SK-N-SH (cell line): ENCODE measurements around the gene FMNL2. TPM values are rescaled to one million over a fixed set of nuclear protein-coding genes. Genes with fewer than 3 reads are reported as not detected.
A peak's percentile ranks its signal among the peaks of the same experiment; 100 is the strongest.

ENCODE experiments used
- CTCF ChIA-PET: fragments of 300-600, 350-600 bp; formaldehyde crosslinking; extraction: SDS; loops from one replicate; lab custom pipeline; 2021; lab: Yijun Ruan, JAX
- POLR2A ChIA-PET: fragments of 350-600 bp; sonication (Branson Sonifier 250); formaldehyde crosslinking; extraction: SDS; loops from one replicate; lab custom pipeline; 2020; ENCODE audit warnings: antibody characterized with exemption, inconsistent platforms; lab: Yijun Ruan, JAX
- DNase-seq: peaks from one replicate; pipeline ENCODE4 v3.0.0; 2012
- H2AFZ ChIP-seq: fragments of 200-600 bp; sonication (generic); 2 replicates; pipeline ENCODE4 v1.8.1; 2016; ENCODE audit warnings: antibody characterized with exemption, mild to moderate bottlenecking, low read depth
- H3F3A ChIP-seq: fragments of 200-600 bp; sonication (generic); replicated peaks from 2 replicates; pipeline ENCODE3; 2016; ENCODE audit warnings: antibody characterized with exemption, mild to moderate bottlenecking; ENCODE audit not compliant: insufficient read depth
- H3K27ac ChIP-seq, 2 experiments: fragments of 200-500 bp in 1 of 2; fragments of 200-600 bp in 1 of 2; sonication (Bioruptor generic) in 1 of 2; sonication (generic), shearing (Covaris generic) in 1 of 2; 2 replicates each; pipeline versions ENCODE4 v1.5.1 to v1.6.1; 2014 to 2016; ENCODE audit warnings: low read depth in 2 of 2, inconsistent platforms in 1 of 2, low read length in 1 of 2, mild to moderate bottlenecking in 1 of 2, mixed read lengths in 1 of 2
- H3K27me3 ChIP-seq: fragments of 200-600 bp; sonication (generic), shearing (Covaris generic); 2 replicates; pipeline ENCODE4 v1.6.1; 2016; ENCODE audit warnings: mixed run types; ENCODE audit not compliant: insufficient read depth
- H3K36me3 ChIP-seq, 2 experiments: fragments of 200-500 bp in 1 of 2; fragments of 200-600 bp in 1 of 2; sonication (Bioruptor generic) in 1 of 2; sonication (generic) in 1 of 2; replicated peaks in 1 of 2; 2 replicates each; pipeline versions ENCODE3 to v1.5.1; 2014 to 2016; ENCODE audit warnings: low read length in 1 of 2, mild to moderate bottlenecking in 1 of 2; ENCODE audit not compliant: insufficient read depth in 2 of 2, control insufficient read depth in 1 of 2
- H3K4me1 ChIP-seq, 2 experiments: fragments of 200-500 bp in 1 of 2; fragments of 200-600 bp in 1 of 2; sonication (Bioruptor generic) in 1 of 2; sonication (generic), shearing (Covaris generic) in 1 of 2; 2 replicates each; pipeline versions ENCODE4 v1.5.1 to v1.6.1; 2014 to 2016; ENCODE audit warnings: low read depth in 1 of 2, low read length in 1 of 2, mixed run types in 1 of 2; ENCODE audit not compliant: insufficient read depth in 2 of 2, control insufficient read depth in 1 of 2
- H3K4me2 ChIP-seq: fragments of 200-600 bp; sonication (generic), shearing (Covaris generic); 2 replicates; pipeline ENCODE4 v1.6.1; 2017; ENCODE audit warnings: mixed run types
- H3K4me3 ChIP-seq, 2 experiments: fragments of 200-500 bp in 1 of 2; fragments of 200-600 bp in 1 of 2; sonication (Bioruptor generic) in 1 of 2; sonication (generic), shearing (Covaris generic) in 1 of 2; 2 replicates each; pipeline versions ENCODE4 v1.5.1 to v1.8.1; 2014 to 2016; ENCODE audit warnings: low read depth in 2 of 2, inconsistent platforms in 1 of 2, low read length in 1 of 2, mild to moderate bottlenecking in 1 of 2, mixed read lengths in 1 of 2, moderate library complexity in 1 of 2
- H3K79me2 ChIP-seq: fragments of 200-600 bp; sonication (generic); 2 replicates; pipeline ENCODE4 v1.8.1; 2017; ENCODE audit warnings: mild to moderate bottlenecking; ENCODE audit not compliant: insufficient read depth
- H3K9ac ChIP-seq: fragments of 200-600 bp; sonication (generic); 2 replicates; pipeline ENCODE4 v1.6.1; 2017; ENCODE audit warnings: mixed run types
- H3K9me2 ChIP-seq: fragments of 200-600 bp; sonication (generic); 2 replicates; pipeline ENCODE4 v1.6.1; 2017; ENCODE audit warnings: mixed run types
- H3K9me3 ChIP-seq: fragments of 200-600 bp; sonication (generic); 2 replicates; pipeline ENCODE4 v1.6.1; 2017; ENCODE audit warnings: mixed run types, mild to moderate bottlenecking, moderate library complexity
- H4K20me1 ChIP-seq: fragments of 200-600 bp; sonication (generic); 2 replicates; pipeline ENCODE4 v1.6.1; 2017; ENCODE audit warnings: mild to moderate bottlenecking, mixed run types; ENCODE audit not compliant: insufficient read depth
- CHD2 ChIP-seq: fragments of 150-350 bp; IDR thresholded peaks from 2 replicates; pipeline ENCODE4 v1.6.1; 2018; ENCODE audit warnings: low read length; ENCODE audit not compliant: partially characterized antibody
- FOXJ3 ChIP-seq: sonication (generic); formaldehyde crosslinking; IDR thresholded peaks from 2 replicates; pipeline ENCODE4 v1.5.1; 2020; ENCODE audit warnings: mild to moderate bottlenecking, missing genetic modification reagents
- FOXM1 ChIP-seq: IDR thresholded peaks from 2 replicates; pipeline ENCODE4 v1.4.0; 2012; ENCODE audit warnings: low read depth, mild to moderate bottlenecking
- GABPA ChIP-seq: IDR thresholded peaks from 2 replicates; pipeline ENCODE4 v1.4.0; 2012; ENCODE audit warnings: low read depth, mild to moderate bottlenecking
- NFIC ChIP-seq: IDR thresholded peaks from 2 replicates; pipeline ENCODE4 v1.4.0; 2012; ENCODE audit warnings: borderline replicate concordance
- RCOR1 ChIP-seq: fragments of 150-350 bp; IDR thresholded peaks from 2 replicates; pipeline ENCODE4 v1.6.1; 2017; ENCODE audit warnings: antibody characterized with exemption, low read length
- SIN3A ChIP-seq: IDR thresholded peaks from 2 replicates; pipeline ENCODE4 v1.6.1; 2012; ENCODE audit warnings: low read depth, mild to moderate bottlenecking, low read length, moderate library complexity, borderline replicate concordance
- SMC3 ChIP-seq: IDR thresholded peaks from 2 replicates; pipeline ENCODE4 v1.6.1; 2012; ENCODE audit warnings: low read depth, low read length, improper control_type of control experiment
- TCF12 ChIP-seq: IDR thresholded peaks from 2 replicates; pipeline ENCODE4 v1.4.0; 2012
- TEAD4 ChIP-seq: IDR thresholded peaks from 2 replicates; pipeline ENCODE4 v1.4.0; 2012; ENCODE audit warnings: mild to moderate bottlenecking, borderline replicate concordance; ENCODE audit not compliant: insufficient read depth
- USF2 ChIP-seq: fragments of 150-350 bp; IDR thresholded peaks from 2 replicates; pipeline ENCODE4 v1.6.1; 2017; ENCODE audit warnings: antibody characterized with exemption, low read length, low read depth, borderline replicate concordance
- YY1 ChIP-seq: IDR thresholded peaks from 2 replicates; pipeline ENCODE4 v1.4.0; 2012; ENCODE audit warnings: low read depth, mild to moderate bottlenecking
- WGBS: methylation state at CpG from one replicate; pipeline ENCODE4 v1.1.6; 2017; ENCODE audit warnings: low lambda C conversion rate; 5-methylcytosine and 5-hydroxymethylcytosine counted together
- polyA plus RNA-seq, 3 experiments: library from polyadenylated mRNA; depleted of rRNA; stranded (reverse); fragments of >200 nt; gene quantifications; 2 replicates each; pipeline ENCODE4 v1.2.3, GENCODE V29; 2012
- TF ChIP-seq, protein P1 (sequence below): fragments of 150-350 bp; IDR thresholded peaks from 2 replicates; pipeline ENCODE4 v1.6.1; 2016; ENCODE audit warnings: mild to moderate bottlenecking, low read depth, low read length

FMNL2 gene
- polyA plus RNA-seq, 1 of the 3 experiments (the other 2 are of a cell fraction): 14.5 TPM

GRCh38 chr2:152623775-152624174 is 288.8 kb downstream of the FMNL2 start (continued):
- TF ChIP-seq, protein P1, sequence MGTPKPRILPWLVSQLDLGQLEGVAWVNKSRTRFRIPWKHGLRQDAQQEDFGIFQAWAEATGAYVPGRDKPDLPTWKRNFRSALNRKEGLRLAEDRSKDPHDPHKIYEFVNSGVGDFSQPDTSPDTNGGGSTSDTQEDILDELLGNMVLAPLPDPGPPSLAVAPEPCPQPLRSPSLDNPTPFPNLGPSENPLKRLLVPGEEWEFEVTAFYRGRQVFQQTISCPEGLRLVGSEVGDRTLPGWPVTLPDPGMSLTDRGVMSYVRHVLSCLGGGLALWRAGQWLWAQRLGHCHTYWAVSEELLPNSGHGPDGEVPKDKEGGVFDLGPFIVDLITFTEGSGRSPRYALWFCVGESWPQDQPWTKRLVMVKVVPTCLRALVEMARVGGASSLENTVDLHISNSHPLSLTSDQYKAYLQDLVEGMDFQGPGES: no peak

DNA sequence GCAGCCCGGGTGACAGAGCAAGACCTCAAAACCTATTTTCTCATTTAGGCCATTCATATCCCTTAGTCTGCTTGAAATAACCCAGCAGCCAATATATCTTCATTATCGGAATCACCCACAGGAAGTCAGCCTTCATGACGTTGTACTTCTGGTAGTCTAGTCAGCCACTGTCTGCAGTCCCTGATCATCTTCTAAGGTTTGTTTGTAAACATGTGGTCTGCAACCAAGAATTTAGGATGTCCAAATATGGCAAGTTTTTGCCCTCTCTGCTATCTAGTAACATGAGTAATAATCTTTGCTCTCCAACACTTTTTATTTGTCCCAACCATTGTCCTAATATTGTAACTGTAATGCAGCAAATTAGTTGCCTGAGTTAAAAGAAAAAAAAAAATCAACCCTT is 289.8 kb downstream of the FMNL2 start:
- no peak overlapping the region for H2AFZ ChIP-seq
- H3K36me3 ChIP-seq: peaks cover 12 to 46% of the 10 kb centered on the region in 2 experiments
- ChIA-PET POLR2A (no interaction called here), CTCF (interaction anchor here (2.5 to 4.0 kb wide), 3 partner anchors 9 to 436 kb away, joined by 15 to 24 read pairs (median 20); no protein-coding TSS in a partner anchor)
- H3K4me2 ChIP-seq: no peak overlapping the region
- TF ChIP-seq NFIC (no peak), YY1 (no peak), FOXM1 (no peak), CHD2 (no peak), SMC3 (no peak), FOXJ3 (no peak), USF2 (no peak), SIN3A (no peak), RCOR1 (no peak), TEAD4 (no peak)
- TF ChIP-seq, protein P1: no peak
- no peaks in the 10 kb centered on the region for H3K79me2 ChIP-seq
- no peak overlapping the region for H3K9ac ChIP-seq
- WGBS: 95% methylated on average over 2 of the region's 3 CpGs
- no peak for DNase-seq
- H3K9me3 ChIP-seq: no peaks in the 10 kb centered on the region
- no peak overlapping the region for H3K27ac ChIP-seq
- H3K4me1 ChIP-seq: peaks cover 5% of the 10 kb centered on the region in 2 experiments; a peak in 3 of 4 replicates
- no peaks in the 10 kb centered on the region for H3K9me2 ChIP-seq
- no peaks in the 10 kb centered on the region for H3F3A ChIP-seq
- no peaks in the 10 kb centered on the region for H3K27me3 ChIP-seq
- H4K20me1 ChIP-seq: no peaks in the 10 kb centered on the region
- H3K4me3 ChIP-seq: no peak overlapping the region

- Histone ChIP-seq H3K79me2 (no peaks in the 10 kb centered on the region), H2AFZ (no peak overlapping the region), H3K36me3 (peaks cover 15 to 33% of the 10 kb centered on the region in 2 experiments), H3K9me3 (no peaks in the 10 kb centered on the region), H3K9me2 (no peaks in the 10 kb centered on the region), H3K27ac (peak overlapping the region in 1 of 2 experiments; percentile 34; a peak in 1 of 4 replicates), H3F3A (no peaks in the 10 kb centered on the region), H3K4me3 (no peak overlapping the region), H3K9ac (no peak overlapping the region), H3K4me2 (no peak overlapping the region), H3K27me3 (no peaks in the 10 kb centered on the region), H3K4me1 (peaks cover 5% of the 10 kb centered on the region in 2 experiments; a peak in 3 of 4 replicates), H4K20me1 (no peaks in the 10 kb centered on the region)
- peak; percentile 15 for DNase-seq
- ChIA-PET POLR2A (no interaction called here), CTCF (interaction anchor here (0.6 to 4.0 kb wide), 11 partner anchors 9 to 465 kb away, joined by 3 to 24 read pairs (median 7); partner anchors contain the start of gene STAM2)
- 50% methylated on average over 4 of the region's 4 CpGs for WGBS
- TF ChIP-seq GABPA: no peak
- peak; percentile 53 for TF ChIP-seq TCF12
These were observed 292.0 kb downstream of the FMNL2 start for GRCh38 chr2:152626911-152627339.
